ENCODE results near the gene PIGQ. TPM values are rescaled to one million over a fixed set of nuclear protein-coding genes. Genes with fewer than 3 reads are reported as not detected.
"Not testable (repeated sequence)": the region's sequence is repeated elsewhere in the genome, so short reads cannot be mapped to it uniquely, and the experiment has no call there.

PIGQ gene
- polyA plus RNA-seq, 1 donor = 60.9 TPM

GRCh38 chr16:597655-598054 is 27.9 kb downstream of the PIGQ start:
- not testable (repeated sequence) for DNase-seq

GRCh38 chr16:598823-599739 is 29.3 kb downstream of the PIGQ start:
- DNase-seq = no peak

GRCh38 chr16:600781-601180 is 31.0 kb downstream of the PIGQ start:
- no peak for DNase-seq

- no peak for DNase-seq
Measured at GRCh38 chr16:603933-604332, 34.2 kb downstream of the PIGQ start.

GRCh38 chr16:606656-607307 is 37.0 kb downstream of the PIGQ start:
- DNase-seq = no peak

DNA sequence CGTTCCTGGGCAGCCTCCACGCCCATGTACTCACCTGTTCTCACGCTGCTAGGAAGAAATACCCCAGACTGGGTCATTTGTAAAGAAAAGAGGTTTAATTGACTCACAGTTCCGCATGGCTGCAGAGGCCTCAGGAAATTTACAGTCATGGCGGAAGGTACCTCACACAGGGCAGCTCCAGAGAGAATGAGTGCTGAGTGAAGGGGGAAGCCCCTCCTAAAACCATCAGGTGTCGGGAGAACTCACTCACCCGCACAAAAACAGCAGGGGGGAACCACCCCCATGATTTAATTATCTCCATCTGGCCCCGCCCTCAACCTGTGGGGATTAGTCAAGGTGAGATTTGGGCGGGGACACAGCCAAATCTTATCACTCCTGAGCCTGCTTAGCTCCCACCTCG is 38.3 kb downstream of the PIGQ start:
- no peak for DNase-seq

DNA sequence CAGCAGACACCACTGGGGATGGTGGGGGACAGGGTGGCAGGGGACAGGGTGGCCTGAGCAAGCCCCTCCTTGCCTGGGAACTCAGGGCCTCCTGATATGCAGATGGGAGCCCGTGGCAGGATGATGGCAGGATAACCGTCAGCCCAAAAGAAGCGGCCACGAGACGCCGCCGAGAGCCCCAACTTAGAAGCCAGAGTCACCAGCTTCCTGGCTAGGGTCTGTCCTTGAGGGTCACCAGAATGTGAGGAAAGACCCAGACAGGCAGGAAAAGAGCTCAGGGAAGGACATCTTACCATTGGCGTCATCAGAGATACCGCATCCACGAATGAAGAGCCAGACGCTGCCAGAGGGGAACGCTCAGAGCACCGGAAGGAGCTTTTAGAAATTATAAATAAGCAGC is 39.5 kb downstream of the PIGQ start:
- DNase-seq = no peak

GRCh38 chr16:609984-610383 is 40.2 kb downstream of the PIGQ start:
- DNase-seq = no peak

DNA sequence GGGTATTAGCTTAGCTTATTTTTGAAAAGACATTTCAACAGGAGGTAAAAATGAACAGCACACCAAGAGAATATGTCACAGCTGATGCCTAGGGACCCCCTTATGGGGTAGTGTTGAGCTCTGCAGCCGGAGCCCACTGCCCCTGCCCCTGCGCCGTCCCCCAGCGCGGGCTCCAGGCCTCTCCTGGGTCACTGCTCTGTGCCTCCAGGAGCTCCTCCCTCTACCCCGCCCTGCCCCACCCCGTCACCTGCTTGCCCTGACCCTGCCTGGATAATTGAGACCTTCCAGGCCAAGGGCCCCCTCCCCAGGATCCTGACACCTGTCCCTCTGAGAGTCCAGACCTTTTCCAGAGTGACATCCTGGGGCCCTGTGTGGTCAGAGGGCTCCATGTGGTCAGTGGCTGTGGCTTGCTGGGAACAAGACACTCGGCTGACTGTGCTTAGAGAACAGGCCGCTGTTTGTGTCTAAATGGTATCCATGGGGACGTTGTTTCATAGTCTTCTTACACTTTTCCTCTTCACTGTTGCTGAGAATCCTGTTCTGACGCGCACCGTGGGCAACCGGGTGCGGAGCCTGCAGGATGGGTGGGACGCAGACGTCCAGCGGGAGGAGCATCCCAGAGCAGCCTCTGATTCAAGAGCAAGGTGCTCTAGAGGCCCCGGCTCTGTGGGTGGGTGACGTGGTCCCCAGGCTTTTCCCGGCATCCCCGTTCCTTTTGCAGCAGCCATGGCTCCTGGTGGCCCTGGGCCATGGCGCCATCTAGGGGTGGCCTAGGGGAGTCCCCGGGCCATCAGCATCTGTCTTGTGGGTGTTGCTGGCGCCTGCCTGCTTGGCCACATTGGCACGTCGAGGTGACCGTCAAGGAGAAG is 41.0 kb downstream of the PIGQ start:
- DNase-seq = no peak

DNA sequence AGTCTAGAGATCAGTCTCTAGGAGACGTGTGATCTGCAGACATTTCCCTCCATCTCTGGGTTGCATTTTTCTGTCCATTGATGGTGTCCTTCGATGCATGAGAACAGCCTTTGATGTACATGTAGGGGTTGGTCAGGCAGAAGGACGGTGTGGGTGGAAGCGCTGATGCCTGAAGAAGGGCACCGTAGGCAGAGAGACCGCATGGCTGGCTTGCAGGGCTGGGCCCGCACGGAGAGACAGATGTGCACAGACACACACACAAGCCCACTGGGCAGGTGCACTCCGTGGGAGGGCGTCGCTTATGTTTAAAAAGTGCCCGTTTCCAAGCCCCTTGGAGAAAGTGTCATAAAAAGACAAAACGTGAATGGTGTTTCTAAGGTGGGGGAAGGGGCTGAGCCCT is 45.4 kb downstream of the PIGQ start:
- DNase-seq = no peak

DNA sequence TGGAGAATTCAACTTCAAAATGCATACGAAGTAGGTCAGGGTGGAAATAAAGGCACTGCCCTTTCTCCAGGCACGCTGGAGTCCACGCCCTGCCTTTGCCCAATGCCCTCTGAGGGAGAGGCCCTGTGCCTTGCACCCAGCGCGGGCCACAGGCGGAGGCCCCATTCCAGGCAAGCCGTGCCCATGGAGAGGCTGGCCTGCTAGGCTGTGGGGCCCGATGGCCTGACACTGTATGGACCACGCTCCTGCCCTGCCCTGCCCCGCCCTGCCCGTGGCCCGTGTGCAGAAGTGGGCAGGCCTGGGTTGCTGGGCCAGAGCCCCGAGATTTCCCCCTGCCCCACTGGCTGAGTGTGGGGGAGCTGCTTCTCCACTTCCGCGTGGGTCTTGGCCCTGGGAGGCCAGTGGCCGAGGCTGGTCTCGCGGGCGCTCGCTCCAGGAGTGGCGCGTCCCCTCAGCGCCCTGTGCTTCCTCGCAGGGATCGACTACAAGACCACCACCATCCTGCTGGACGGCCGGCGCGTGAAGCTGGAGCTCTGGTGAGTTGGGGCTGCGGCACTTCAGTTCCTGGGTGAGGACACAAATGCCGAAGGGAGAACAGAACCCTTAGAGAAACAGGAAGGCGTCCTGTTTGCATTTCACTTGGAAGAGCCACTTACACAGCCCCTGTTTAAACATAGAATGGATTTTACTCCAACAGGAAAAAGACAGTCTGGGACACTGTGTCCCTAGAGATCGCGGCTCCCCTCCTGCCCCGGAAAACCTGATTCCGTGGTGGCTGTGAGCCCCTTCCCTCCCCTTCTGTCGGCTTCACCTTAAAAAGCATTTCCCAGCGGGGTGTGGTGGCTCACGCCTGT is 47.2 kb downstream of the PIGQ start:
- DNase-seq = no peak

- DNase-seq = no peak
Measured at GRCh38 chr16:617855-618254, 48.1 kb downstream of the PIGQ start.

DNA sequence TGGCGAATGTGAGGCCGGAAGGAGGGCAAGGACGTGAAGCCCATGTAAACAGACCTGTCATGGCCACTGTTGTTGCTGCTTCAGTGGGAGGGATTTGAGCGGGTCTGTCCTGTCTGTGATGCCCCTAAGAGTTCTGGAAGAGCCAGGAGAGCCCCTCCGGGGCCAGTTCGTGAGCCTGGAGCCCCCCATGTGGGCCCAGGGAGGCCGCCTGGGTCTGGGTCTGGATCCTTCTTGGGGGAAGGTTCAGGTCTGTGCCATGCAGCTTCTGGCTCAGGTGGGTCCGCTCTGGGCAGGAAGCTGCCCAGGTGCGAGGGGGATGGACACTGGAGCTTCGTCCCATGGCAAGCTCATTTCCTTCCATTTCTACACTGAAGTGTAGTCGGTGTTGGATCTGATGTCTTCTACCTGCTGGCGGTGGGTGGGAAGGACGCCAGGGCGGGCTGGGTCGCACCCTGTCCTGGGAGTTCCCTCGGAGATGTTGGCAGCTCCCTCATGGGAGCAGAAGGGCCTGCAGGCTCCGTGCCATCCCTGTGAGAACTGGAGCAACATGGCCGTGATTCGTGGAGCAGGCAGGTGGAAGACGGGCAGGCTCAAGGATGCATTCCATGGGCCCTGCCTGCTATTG is 49.8 kb downstream of the PIGQ start:
- no peak for DNase-seq

DNA sequence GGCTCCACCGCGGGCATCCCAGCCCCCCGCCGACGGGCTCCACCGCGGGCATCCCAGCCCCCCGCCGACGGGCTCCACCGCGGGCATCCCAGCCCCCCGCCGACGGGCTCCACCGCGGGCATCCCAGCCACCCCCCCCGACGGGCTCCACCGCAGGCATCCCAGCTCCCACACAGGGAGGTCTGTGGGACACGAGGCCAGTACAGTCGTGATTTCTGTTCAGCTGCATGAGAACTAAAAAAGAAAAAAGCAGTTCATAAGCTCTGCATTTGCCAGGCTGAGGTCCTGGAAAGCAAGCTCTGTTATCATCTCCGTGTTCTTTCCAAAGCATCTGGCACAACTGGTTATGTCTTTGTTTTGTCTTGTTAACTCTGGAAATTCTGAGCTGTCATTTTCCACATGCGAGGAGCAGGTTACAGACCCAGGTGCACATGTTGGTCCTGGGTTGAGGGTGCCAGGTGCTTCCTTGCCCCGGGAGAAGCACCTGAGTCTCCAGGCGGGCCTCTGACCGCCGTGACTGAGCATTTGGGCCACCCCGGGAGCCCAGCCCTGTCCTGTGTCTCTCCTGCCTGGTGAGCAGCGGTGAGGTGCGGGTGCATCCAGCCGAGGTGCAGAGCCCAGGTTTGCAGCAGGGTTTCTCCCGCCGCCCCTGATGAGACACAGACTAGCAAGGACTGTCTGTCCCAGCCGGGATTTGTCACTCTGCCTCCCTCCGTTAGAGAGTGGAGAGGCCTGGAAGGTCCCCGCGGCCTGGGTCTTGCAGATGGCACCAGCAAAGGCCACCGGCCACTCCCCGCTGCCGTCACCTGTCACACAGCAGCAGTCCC is 51.1 kb downstream of the PIGQ start:
- DNase-seq = no peak

GRCh38 chr16:621526-622105 is 51.8 kb downstream of the PIGQ start:
- DNase-seq = no peak

- DNase-seq = no peak
Measured at GRCh38 chr16:622920-623280, 53.1 kb downstream of the PIGQ start.

- no peak for DNase-seq
Measured at GRCh38 chr16:624526-625070, 54.8 kb downstream of the PIGQ start.

DNA sequence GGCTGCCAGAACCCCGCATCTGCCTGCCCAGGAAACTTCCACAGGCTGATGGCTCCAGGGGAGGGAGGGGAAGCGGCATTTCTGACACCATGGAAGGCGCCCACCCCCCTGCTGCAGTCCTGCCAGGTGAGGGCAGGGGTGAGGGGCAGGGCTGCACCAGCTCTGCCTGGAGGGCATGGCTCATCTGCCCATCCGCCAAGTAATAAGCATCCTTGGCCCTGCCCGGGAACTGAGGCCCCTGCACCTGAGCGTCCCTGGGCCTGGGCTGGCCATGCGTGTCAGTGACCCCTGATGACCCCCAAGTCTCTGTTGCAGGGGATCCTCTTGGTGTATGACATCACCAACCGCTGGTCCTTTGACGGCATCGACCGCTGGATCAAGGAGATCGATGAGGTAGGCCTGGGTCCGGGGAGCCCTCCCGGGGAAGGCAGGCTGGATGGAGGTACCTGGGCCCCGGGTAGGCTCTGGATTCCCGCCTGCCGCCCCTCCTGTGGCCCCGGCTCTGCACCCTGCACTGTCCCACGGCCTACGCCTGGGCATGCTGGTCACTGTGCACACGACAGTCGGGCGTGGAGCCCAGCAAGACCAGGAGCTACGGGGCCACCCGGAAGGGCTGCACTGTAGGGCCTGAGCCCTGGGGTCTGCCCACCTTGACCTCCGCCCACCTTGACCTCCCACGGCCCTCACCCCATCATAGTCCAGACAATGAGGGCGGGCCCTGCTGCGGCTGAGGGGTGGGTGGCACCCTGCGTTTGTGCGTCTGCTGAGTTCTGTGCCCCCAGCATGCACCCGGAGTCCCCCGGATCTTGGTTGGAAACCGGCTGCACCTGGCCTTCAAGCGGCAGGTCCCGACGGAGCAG is 55.6 kb downstream of the PIGQ start:
- no peak for DNase-seq

All from left kidney (tissue), 2 donors.